ENCODE data around the gene TMEM109. TPM values are rescaled to one million over a fixed set of nuclear protein-coding genes. Genes with fewer than 3 reads are reported as not detected.
A peak's percentile ranks its signal among the peaks of the same experiment; 100 is the strongest.

TMEM109 gene
- total and polyA plus RNA-seq, 2 donors, result 32.9 to 183 TPM

DNA sequence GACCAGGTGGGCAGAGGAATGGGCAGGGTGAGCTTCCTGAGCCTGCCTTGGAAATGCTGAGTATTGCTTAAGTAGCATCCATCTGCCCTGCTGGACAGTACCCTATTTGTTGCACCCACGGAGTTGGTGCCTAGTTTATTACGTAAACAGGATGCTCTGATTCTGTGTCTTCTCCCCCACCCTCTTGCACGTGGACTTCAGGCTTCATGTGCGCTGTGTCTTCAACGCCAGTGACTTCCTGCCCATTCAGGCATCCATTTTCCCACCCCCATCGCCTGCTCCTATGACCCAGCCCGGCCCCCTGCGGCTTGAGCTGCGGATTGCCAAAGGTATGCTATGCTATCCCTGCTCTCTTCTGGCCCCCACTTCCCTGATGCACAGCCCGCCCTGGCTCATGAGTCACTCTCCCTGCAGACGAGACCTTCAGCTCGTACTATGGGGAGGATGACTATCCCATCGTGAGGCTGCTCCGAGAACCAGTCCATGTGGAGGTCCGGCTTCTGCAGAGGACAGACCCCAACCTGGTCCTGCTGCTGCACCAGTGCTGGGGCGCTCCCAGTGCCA lies 40.9 kb upstream of the TMEM109 start:
- 55% methylated on average over 16 of the region's 16 CpGs for WGBS
- H3K4me1 ChIP-seq (ENCODE audit: insufficient read depth), result no peaks in the 10 kb centered on the region
- no peak for DNase-seq (ENCODE audit: extremely low spot score)
- H3K36me3 ChIP-seq (ENCODE audit: insufficient read depth), result no peaks in the 10 kb centered on the region
- no peak overlapping the region for H3K27ac ChIP-seq (ENCODE audit: low read depth)
- no peak overlapping the region for H3K4me3 ChIP-seq (ENCODE audit: low read depth, low read length)

GRCh38 chr11:60873533-60873932 lies 40.4 kb upstream of the TMEM109 start:
- Histone ChIP-seq H3K27ac (ENCODE audit: low read depth) (no peak overlapping the region), H3K36me3 (ENCODE audit: insufficient read depth) (no peaks in the 10 kb centered on the region), H3K4me1 (ENCODE audit: insufficient read depth) (no peaks in the 10 kb centered on the region), H3K4me3 (ENCODE audit: low read depth, low read length) (no peak overlapping the region)
- no peak for DNase-seq (ENCODE audit: extremely low spot score)
- 86% methylated on average over 12 of the region's 12 CpGs for WGBS

DNA sequence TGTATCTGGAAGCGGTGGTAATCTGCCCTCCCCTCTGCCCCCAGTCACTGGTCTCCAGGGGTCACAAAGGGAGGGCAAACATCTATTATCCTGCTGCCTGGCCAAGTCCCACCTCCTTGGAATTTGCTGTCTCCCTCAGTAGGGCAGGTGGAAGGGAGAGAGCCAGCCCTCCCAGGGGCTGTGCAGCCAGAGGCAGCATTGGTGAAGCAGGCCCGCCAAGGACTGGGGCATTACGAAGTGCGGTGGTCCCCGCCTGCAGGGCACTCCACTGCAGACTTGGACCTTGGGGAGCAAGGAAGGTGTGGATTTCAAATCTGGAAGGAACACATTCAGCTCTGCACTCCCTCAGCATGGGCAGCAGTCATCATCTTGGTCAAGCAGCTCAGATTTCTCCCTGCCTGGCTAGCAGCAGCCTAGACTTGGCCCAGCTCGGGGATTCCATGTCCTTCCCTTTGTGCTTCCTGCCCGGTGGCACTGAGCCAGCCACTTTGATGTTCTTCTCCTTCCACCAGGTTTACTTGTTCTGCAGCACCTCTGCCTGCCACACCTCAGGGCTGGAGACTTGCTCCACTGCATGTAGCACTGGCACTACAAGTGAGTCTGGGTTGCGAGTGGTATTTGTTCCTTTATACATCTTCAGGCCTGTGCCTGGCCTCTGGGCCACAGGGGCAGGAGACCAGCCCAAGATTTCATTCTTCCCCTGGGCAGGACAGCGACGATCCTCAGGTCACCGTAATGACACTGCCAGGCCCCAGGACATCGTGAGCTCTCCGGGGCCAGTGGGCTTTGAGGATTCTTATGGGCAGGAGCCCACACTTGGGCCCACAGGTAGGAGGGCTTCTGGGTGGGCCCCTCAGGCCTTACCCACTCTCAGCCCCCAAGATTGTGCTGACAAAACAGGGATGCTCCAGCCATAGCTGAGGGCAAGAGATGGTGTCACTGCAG lies 39.3 kb upstream of the TMEM109 start:
- H3K4me3 ChIP-seq (ENCODE audit: low read depth, low read length), result no peak overlapping the region
- 88% methylated on average over 13 of the region's 13 CpGs for WGBS
- no peak overlapping the region for H3K27ac ChIP-seq (ENCODE audit: low read depth)
- H3K36me3 ChIP-seq (ENCODE audit: insufficient read depth), result no peaks in the 10 kb centered on the region
- H3K4me1 ChIP-seq (ENCODE audit: insufficient read depth), result no peaks in the 10 kb centered on the region
- no peak for DNase-seq (ENCODE audit: extremely low spot score)

- H3K36me3 ChIP-seq (ENCODE audit: insufficient read depth), result no peaks in the 10 kb centered on the region
- H3K4me3 ChIP-seq (ENCODE audit: low read depth, low read length), result no peak overlapping the region
- 86% methylated on average over 7 of the region's 7 CpGs for WGBS
- H3K27ac ChIP-seq (ENCODE audit: low read depth), result no peak overlapping the region
- no peak for DNase-seq (ENCODE audit: extremely low spot score)
- H3K4me1 ChIP-seq (ENCODE audit: insufficient read depth), result no peaks in the 10 kb centered on the region
These were observed 38.4 kb upstream of the TMEM109 start for GRCh38 chr11:60875366-60876167.

GRCh38 chr11:60876168-60876485 lies 37.8 kb upstream of the TMEM109 start:
- 98% methylated on average over 2 of the region's 2 CpGs for WGBS
- no peak overlapping the region for H3K4me3 ChIP-seq (ENCODE audit: low read depth, low read length)
- H3K4me1 ChIP-seq (ENCODE audit: insufficient read depth), result no peaks in the 10 kb centered on the region
- no peaks in the 10 kb centered on the region for H3K36me3 ChIP-seq (ENCODE audit: insufficient read depth)
- DNase-seq (ENCODE audit: extremely low spot score), result no peak
- H3K27ac ChIP-seq (ENCODE audit: low read depth), result no peak overlapping the region

- Histone ChIP-seq H3K36me3 (ENCODE audit: insufficient read depth) (no peaks in the 10 kb centered on the region), H3K27ac (ENCODE audit: low read depth) (peak overlapping the region; percentile 51), H3K4me1 (ENCODE audit: insufficient read depth) (no peaks in the 10 kb centered on the region), H3K4me3 (ENCODE audit: low read depth, low read length) (no peak overlapping the region)
- DNase-seq (ENCODE audit: extremely low spot score), result no peak
- WGBS, result 48% methylated on average over 5 of the region's 5 CpGs
These were observed 35.5 kb upstream of the TMEM109 start for GRCh38 chr11:60878245-60879101.

GRCh38 chr11:60879104-60879503 lies 34.9 kb upstream of the TMEM109 start:
- no peak overlapping the region for H3K4me3 ChIP-seq (ENCODE audit: low read depth, low read length)
- DNase-seq (ENCODE audit: extremely low spot score), result no peak
- 82% methylated on average over 1 of the region's 1 CpG for WGBS
- H3K4me1 ChIP-seq (ENCODE audit: insufficient read depth), result no peaks in the 10 kb centered on the region
- H3K27ac ChIP-seq (ENCODE audit: low read depth), result peak overlapping the region; percentile 51
- H3K36me3 ChIP-seq (ENCODE audit: insufficient read depth), result no peaks in the 10 kb centered on the region

DNA sequence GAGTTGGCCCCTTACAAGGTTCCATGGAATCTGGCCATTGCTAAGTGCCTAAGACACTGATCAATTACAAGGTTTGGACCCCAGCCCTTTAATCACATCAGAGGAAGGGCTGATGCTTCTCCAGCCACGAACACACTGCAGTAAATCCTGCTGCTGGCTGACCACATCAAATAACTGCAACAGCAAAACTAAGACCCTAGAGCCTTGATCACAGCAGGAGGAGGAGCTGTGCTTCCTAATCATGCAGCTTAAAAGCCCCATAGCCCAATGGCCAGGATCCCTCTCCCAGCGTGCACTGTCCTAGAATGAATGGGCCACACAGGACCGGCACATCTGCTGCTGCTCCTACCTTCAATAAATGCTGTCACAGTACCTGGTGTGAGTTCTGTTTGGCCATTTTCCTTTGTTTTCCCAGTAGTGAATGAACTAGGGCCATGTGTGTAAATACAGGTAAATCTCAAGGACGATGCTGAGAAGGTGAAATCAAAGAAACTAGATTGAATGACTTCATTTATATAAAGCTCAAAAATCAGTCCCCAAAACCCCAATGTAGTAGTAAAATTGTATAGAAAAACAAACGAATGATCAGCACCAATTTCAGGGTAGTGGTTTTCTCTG lies 33.9 kb upstream of the TMEM109 start:
- Histone ChIP-seq H3K4me1 (ENCODE audit: insufficient read depth) (no peaks in the 10 kb centered on the region), H3K36me3 (ENCODE audit: insufficient read depth) (no peaks in the 10 kb centered on the region), H3K4me3 (ENCODE audit: low read depth, low read length) (no peak overlapping the region), H3K27ac (ENCODE audit: low read depth) (peak overlapping the region; percentile 29)
- WGBS, result 65% methylated on average over 5 of the region's 5 CpGs
- DNase-seq (ENCODE audit: extremely low spot score), result no peak

DNA sequence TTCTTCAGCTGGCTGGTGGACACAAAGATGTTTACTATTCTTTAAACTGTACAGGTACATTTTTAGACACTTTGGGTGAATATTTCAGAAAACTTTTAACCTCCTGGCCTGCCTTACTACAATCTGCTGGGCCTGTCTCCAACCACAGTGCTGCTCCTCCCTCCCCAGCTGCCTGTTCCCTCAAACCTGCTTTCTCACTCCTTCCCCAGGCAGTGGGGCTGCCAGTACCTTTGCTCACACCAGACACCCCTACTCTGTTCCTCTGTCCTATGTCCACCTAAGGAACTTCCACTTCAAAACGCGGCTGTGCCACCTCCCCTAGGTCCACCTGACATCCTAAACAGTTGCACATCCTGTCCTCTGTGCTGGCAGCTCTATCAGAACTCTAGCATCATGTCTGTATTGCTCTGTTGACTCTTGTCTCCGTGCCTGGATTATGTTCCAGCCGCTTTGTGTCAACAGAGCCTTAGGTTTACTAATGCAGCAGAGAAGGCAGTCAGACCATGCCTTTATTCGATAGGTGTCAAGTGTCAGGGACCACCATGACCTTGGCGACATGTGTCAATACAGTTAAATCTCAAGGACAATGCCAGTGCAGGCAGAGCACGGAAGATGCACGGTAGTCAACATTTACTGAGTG lies 33.2 kb upstream of the TMEM109 start:
- 50% methylated on average over 8 of the region's 8 CpGs for WGBS
- H3K4me1 ChIP-seq (ENCODE audit: insufficient read depth), result no peaks in the 10 kb centered on the region
- no peak overlapping the region for H3K4me3 ChIP-seq (ENCODE audit: low read depth, low read length)
- DNase-seq (ENCODE audit: extremely low spot score), result no peak
- H3K27ac ChIP-seq (ENCODE audit: low read depth), result no peak overlapping the region
- H3K36me3 ChIP-seq (ENCODE audit: insufficient read depth), result no peaks in the 10 kb centered on the region

DNA sequence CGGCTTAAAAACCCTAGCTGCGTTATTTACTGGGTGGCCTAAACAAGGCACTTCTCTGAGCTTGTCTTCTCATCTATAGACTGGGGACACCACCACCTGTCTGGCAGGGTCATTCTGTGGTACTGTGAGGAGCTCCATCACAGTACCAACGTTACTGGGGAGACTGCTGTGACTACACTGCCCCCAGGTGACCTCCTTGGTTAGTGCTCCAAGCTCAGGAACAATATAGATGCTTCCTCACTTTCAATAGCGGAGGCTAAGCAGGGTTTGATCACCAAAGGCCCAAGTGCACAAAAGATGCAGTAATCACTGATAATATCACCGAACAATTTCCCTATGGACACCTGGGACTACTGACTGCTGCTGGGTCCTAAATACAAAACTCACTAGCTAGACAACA lies 26.4 kb upstream of the TMEM109 start:
- no peaks in the 10 kb centered on the region for H3K4me1 ChIP-seq (ENCODE audit: insufficient read depth)
- 64% methylated on average over 5 of the region's 5 CpGs for WGBS
- no peaks in the 10 kb centered on the region for H3K36me3 ChIP-seq (ENCODE audit: insufficient read depth)
- H3K4me3 ChIP-seq (ENCODE audit: low read depth, low read length), result no peak overlapping the region
- no peak for DNase-seq (ENCODE audit: extremely low spot score)
- H3K27ac ChIP-seq (ENCODE audit: low read depth), result no peak overlapping the region

DNA sequence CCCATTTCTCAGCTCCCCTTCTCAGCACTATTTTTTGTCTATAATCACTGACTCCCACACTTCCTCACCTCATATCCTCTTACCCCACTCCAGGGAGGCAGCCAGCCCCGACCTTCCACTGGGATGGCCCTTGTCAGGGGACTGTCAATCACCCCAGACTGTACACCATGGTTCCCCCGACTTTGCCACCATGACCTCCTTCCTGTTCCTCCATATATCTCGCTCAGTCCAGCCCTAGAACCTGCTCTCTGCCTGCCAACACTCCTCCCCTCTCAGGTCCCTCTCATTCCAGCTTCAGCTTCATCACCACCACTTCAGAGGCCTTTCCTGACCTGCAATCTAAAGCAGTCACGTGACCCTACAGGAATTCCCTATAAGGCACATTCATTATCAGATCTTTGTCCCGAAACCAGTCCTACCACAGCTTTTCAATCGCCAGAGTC lies 24.1 kb upstream of the TMEM109 start:
- Histone ChIP-seq H3K4me1 (ENCODE audit: insufficient read depth) (no peaks in the 10 kb centered on the region), H3K27ac (ENCODE audit: low read depth) (no peak overlapping the region), H3K4me3 (ENCODE audit: low read depth, low read length) (no peak overlapping the region), H3K36me3 (ENCODE audit: insufficient read depth) (no peaks in the 10 kb centered on the region)
- DNase-seq (ENCODE audit: extremely low spot score), result no peak
- WGBS, result 65% methylated on average over 6 of the region's 6 CpGs

DNA sequence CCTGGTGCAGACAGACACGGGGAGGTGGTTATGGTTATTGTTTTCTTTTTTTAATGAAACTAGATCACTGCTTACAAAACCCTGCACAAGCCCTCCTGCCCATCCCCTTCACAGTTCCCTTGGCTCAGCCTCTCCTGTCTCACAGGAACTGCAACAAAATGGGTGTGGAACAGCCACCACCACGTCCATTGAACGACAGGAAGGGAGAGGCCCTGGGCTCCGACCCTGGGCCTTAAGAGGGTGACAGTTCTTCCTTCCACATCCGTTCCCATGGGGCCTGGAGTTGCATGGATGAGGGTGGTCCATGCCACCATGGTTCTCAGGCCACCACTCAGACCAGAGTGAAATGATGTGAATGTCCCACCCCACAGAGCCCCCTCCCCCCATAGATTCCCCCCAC lies 23.3 kb upstream of the TMEM109 start:
- Histone ChIP-seq H3K27ac (ENCODE audit: low read depth) (no peak overlapping the region), H3K4me3 (ENCODE audit: low read depth, low read length) (no peak overlapping the region), H3K36me3 (ENCODE audit: insufficient read depth) (no peaks in the 10 kb centered on the region), H3K4me1 (ENCODE audit: insufficient read depth) (no peaks in the 10 kb centered on the region)
- 60% methylated on average over 5 of the region's 5 CpGs for WGBS
- no peak for DNase-seq (ENCODE audit: extremely low spot score)

All from urinary bladder (tissue), 4 donors.